WTC11 (cell line): ENCODE results near the gene STX8.

ENCODE experiments used
- CTCF ChIP-seq: fragments of 200-600 bp; IDR thresholded peaks from 2 replicates; pipeline ENCODE4 v1.8.0; 2022; ENCODE audit warnings: antibody characterized with exemption
- ZNF532 ChIP-seq: fragments of 250-450 bp; sonication (Bioruptor Pico); IDR thresholded peaks from 2 replicates; pipeline ENCODE4 v1.9.0; 2021; ENCODE audit warnings: mild to moderate bottlenecking, borderline replicate concordance

- no peak for TF ChIP-seq CTCF
- no peak for TF ChIP-seq ZNF532 (CRISPR knock-in tag)
Measured at GRCh38 chr17:9285602-9286427, 289.8 kb downstream of the STX8 start.
